Measurements from ENCODE around the gene CIP2A.

- TF ChIP-seq ZFP30 (CRISPR knock-in tag; IDR thresholded peaks at IDR 0.05) (no peak), ESRRG (CRISPR knock-in tag; IDR thresholded peaks at IDR 0.05) (no peak), CREB5 (CRISPR knock-in tag; IDR thresholded peaks at IDR 0.05; ENCODE audit: low read depth) (no peak), ZC3H10 (CRISPR knock-in tag; IDR thresholded peaks at IDR 0.05) (no peak), TOX (CRISPR knock-in tag; IDR thresholded peaks at IDR 0.05; ENCODE audit: borderline replicate concordance) (no peak)
These were observed 10.6 kb upstream of the CIP2A start for GRCh38 chr3:108599677-108600409.
